ENCODE results near the gene ALG11.
"Not testable (repeated sequence)": the region's sequence is repeated elsewhere in the genome, so short reads cannot be mapped to it uniquely, and the experiment has no call there.

The ALG11 gene

GRCh38 chr13:52030401-52030800 lies 18.2 kb downstream of the ALG11 start:
- DNase-seq = not testable (repeated sequence)

GRCh38 chr13:52033039-52033438 lies 20.8 kb downstream of the ALG11 start:
- DNase-seq = no peak

GRCh38 chr13:52034616-52035226 lies 22.5 kb downstream of the ALG11 start:
- DNase-seq = no peak

- no peak for DNase-seq
Measured at GRCh38 chr13:52036037-52036436, 23.8 kb downstream of the ALG11 start.

GRCh38 chr13:52043675-52044074 lies 31.5 kb downstream of the ALG11 start:
- no peak for DNase-seq

GRCh38 chr13:52047463-52047862 lies 35.3 kb downstream of the ALG11 start:
- no peak for DNase-seq

- no peak for DNase-seq
Measured at GRCh38 chr13:52048516-52048915, 36.3 kb downstream of the ALG11 start.

- DNase-seq = no peak
Measured at GRCh38 chr13:52051400-52051799, 39.2 kb downstream of the ALG11 start.

- DNase-seq = no peak
Measured at GRCh38 chr13:52053460-52053859, 41.3 kb downstream of the ALG11 start.

GRCh38 chr13:52061064-52061463 lies 48.9 kb downstream of the ALG11 start:
- DNase-seq = not testable (repeated sequence)

GRCh38 chr13:52061587-52061986 lies 49.4 kb downstream of the ALG11 start:
- DNase-seq = no peak

GRCh38 chr13:52067237-52067636 lies 55.0 kb downstream of the ALG11 start:
- DNase-seq = no peak

GRCh38 chr13:52070929-52071523 lies 58.8 kb downstream of the ALG11 start:
- DNase-seq = no peak
